Vagina (tissue), 2 donors: ENCODE data around the gene LIF. TPM values are rescaled to one million over a fixed set of nuclear protein-coding genes. Genes with fewer than 3 reads are reported as not detected.
"Not testable (repeated sequence)": the region's sequence is repeated elsewhere in the genome, so short reads cannot be mapped to it uniquely, and the experiment has no call there.

Source experiments
- DNase-seq, 2 donors: peaks; one replicate each; pipeline ENCODE4 v3.0.0-alpha.2; 2017; ENCODE audit errors: extremely low spot score in 2 of 2
- H3K27ac ChIP-seq: fragments of 200-600 bp; sonication (generic); one replicate; pipeline ENCODE4 v1.5.1; 2019
- H3K27me3 ChIP-seq: fragments of 200-600 bp; sonication (generic); one replicate; pipeline ENCODE4 v1.5.1; 2019
- H3K36me3 ChIP-seq, 2 donors: fragments of 200-600 bp; sonication (generic); one replicate each; pipeline ENCODE4 v1.5.1; 2017 to 2019
- H3K4me1 ChIP-seq: fragments of 200-600 bp; sonication (generic); one replicate; pipeline ENCODE4 v1.5.1; 2019
- H3K4me3 ChIP-seq, 2 donors: fragments of 200-600 bp; sonication (generic); 1 replicate in 1 of 2; 2 replicates in 1 of 2; pipeline ENCODE4 v1.5.1; 2016 to 2019
- H3K9me3 ChIP-seq: fragments of 200-600 bp; sonication (generic); one replicate; pipeline ENCODE4 v1.5.1; 2019
- POLR2A ChIP-seq, 2 donors: fragments of 450-650 bp; IDR thresholded peaks; one replicate each; pipeline ENCODE4 v1.6.1; 2017; ENCODE audit warnings: antibody characterized with exemption in 2 of 2, mild to moderate bottlenecking in 2 of 2, moderate library complexity in 2 of 2
- POLR2AphosphoS5 ChIP-seq, 2 donors: sonication (generic); formaldehyde crosslinking; IDR thresholded peaks; one replicate each; pipeline ENCODE4 v1.9.0; 2017; ENCODE audit warnings: antibody characterized with exemption in 2 of 2, mild to moderate bottlenecking in 2 of 2, low read depth in 1 of 2; ENCODE audit not compliant: insufficient read depth in 1 of 2
- intact Hi-C: fragments of 100-400 bp; cut with DNase I; formaldehyde crosslinking; loops from one replicate; pipeline ENCODE4 v1.15.1; 2023
- total RNA-seq: library from RNA; depleted of rRNA; stranded (reverse); fragments of >200 nt; gene quantifications from one replicate; pipeline ENCODE4 v1.2.3, GENCODE V29; 2016
- TF ChIP-seq, protein P1 (sequence below), 3 experiments: fragments of 450-650 bp in 2 of 3; fragments of 200-600 bp in 1 of 3; sonication (generic) in 1 of 3; IDR thresholded peaks; one replicate each; pipeline ENCODE4 v1.5.1; 2017 to 2019; ENCODE audit warnings: antibody characterized with exemption in 3 of 3, mild to moderate bottlenecking in 2 of 3, moderate library complexity in 2 of 3

LIF gene
- total RNA-seq, 1 donor from 2014 or later, result 0.49 TPM

DNA sequence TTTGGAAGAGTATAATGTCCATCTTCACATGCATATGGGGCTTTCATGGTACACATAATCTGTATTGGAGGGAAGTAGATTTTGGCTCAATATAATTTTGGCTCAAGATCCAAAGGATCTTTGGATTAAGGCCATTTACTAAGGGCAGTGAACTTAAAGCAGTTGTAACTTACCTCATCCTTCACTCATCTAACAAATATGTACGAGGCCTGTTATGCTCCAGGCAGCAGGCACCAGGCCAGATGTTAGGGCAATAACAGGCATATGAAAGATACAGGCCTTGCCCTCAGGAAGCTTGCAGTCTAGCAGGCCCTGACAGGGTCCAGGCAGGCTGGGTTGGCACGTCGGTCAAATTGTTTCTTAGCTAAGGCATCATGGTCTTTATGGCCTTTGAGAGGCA is 44.6 kb downstream of the LIF start:
- H3K9me3 ChIP-seq, result no peaks in the 10 kb centered on the region
- peaks cover 74% of the 10 kb centered on the region for H3K4me1 ChIP-seq
- peak overlapping the region; percentile 83 for H3K27ac ChIP-seq
- no peak overlapping the region for H3K4me3 ChIP-seq
- no peaks in the 10 kb centered on the region for H3K36me3 ChIP-seq
- no peaks in the 10 kb centered on the region for H3K27me3 ChIP-seq
- TF ChIP-seq POLR2AphosphoS5 (IDR thresholded peaks at IDR 0.05; ENCODE audit: insufficient read depth in 1 of 2, low read depth in 1 of 2) (no peak), POLR2A (IDR thresholded peaks at IDR 0.05) (no peak)
- TF ChIP-seq, protein P1, sequence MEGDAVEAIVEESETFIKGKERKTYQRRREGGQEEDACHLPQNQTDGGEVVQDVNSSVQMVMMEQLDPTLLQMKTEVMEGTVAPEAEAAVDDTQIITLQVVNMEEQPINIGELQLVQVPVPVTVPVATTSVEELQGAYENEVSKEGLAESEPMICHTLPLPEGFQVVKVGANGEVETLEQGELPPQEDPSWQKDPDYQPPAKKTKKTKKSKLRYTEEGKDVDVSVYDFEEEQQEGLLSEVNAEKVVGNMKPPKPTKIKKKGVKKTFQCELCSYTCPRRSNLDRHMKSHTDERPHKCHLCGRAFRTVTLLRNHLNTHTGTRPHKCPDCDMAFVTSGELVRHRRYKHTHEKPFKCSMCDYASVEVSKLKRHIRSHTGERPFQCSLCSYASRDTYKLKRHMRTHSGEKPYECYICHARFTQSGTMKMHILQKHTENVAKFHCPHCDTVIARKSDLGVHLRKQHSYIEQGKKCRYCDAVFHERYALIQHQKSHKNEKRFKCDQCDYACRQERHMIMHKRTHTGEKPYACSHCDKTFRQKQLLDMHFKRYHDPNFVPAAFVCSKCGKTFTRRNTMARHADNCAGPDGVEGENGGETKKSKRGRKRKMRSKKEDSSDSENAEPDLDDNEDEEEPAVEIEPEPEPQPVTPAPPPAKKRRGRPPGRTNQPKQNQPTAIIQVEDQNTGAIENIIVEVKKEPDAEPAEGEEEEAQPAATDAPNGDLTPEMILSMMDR (IDR thresholded peaks at IDR 0.05), result no peak
- intact Hi-C loops, result no loop called here
- DNase-seq, result no peak

DNA sequence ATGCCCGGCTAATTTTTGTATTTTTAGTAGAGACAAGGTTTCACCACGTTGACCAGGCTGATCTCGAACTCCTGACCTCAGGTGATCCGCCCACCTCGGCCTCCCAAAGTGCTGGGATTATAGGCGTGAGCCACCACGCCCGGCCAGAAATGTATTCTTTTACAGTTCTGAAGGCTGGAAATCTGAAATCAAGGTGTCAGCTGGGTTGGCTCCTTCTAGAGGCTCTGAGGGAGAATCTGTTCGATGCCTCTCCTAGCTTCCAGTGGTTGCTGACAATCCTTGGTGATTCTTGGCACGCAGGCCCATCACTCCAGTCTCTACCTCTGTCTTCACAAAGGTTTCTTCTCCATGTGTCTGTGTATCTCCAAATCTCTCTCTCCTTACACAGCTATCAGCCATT is 45.7 kb downstream of the LIF start:
- H3K27ac ChIP-seq, H3K4me3 ChIP-seq, intact Hi-C loops, DNase-seq, H3K36me3 ChIP-seq, H3K27me3 ChIP-seq, H3K9me3 ChIP-seq: not testable (repeated sequence)
- peaks cover 74% of the 10 kb centered on the region for H3K4me1 ChIP-seq

DNA sequence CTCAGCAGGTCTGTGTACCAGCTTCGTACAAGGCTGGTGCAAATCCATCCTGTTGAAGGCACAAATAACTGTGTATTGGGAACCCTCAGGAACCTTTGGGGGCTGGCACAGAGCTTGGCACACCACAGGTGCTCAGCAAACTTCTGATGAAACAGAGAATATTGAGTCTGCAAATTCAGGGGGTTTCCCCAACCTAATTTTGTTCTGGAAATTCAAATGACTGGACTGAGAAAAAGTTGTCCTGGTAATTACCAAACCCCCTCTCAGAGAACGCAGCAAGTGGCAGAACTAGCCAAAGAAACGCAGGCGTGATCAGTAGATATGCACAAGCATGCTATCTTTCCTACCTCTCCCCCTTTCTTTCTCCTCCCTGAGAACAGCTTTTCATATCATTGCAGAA is 47.6 kb downstream of the LIF start:
- no peaks in the 10 kb centered on the region for H3K27me3 ChIP-seq
- no peak overlapping the region for H3K4me3 ChIP-seq
- no peak for DNase-seq
- peaks cover 63% of the 10 kb centered on the region for H3K4me1 ChIP-seq
- H3K9me3 ChIP-seq, result no peaks in the 10 kb centered on the region
- intact Hi-C loops, result no loop called here
- TF ChIP-seq POLR2A (IDR thresholded peaks at IDR 0.05), result no peak
- TF ChIP-seq, protein P1 (IDR thresholded peaks at IDR 0.05), result no peak
- TF ChIP-seq POLR2AphosphoS5 (IDR thresholded peaks at IDR 0.05; ENCODE audit: insufficient read depth in 1 of 2, low read depth in 1 of 2), result no peak
- H3K27ac ChIP-seq, result no peak overlapping the region
- no peaks in the 10 kb centered on the region for H3K36me3 ChIP-seq

DNA sequence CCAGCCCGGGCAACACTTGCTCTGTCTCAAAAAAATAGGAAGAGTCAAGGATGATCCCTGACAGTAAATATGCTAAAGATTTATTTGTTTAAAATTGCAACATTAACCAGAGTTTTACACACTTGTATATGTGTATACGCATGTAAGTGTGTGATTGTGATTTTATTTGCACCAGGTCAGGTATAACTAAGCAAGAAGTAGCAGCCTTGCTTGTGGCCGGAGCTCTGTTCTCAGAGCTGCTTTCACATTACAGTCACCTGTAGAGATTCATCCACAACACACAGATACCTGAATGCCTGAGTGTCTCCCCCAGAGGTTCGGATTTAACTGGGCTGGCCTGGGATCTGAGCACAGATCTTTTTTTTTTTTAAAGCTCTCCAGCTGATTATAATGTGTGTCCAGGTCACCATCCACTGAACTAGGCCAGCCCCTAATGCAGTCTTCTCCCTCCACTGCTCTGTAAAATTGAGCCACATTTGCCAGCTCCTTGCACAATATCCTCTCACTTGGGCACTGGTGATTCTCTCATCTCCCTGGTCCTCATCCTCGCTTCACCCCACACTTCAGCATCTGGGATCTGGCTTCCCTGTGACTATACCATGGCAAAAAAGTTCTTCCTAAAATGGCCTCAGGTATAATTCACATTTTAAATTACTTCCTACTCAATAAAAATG is 48.3 kb downstream of the LIF start:
- Histone ChIP-seq H3K4me1 (peaks cover 57% of the 10 kb centered on the region), H3K9me3 (no peaks in the 10 kb centered on the region), H3K27ac (peak overlapping the region; percentile 87), H3K4me3 (no peak overlapping the region), H3K36me3 (no peaks in the 10 kb centered on the region), H3K27me3 (no peaks in the 10 kb centered on the region)
- TF ChIP-seq POLR2AphosphoS5 (IDR thresholded peaks at IDR 0.05; ENCODE audit: insufficient read depth in 1 of 2, low read depth in 1 of 2) (no peak), POLR2A (IDR thresholded peaks at IDR 0.05) (no peak)
- TF ChIP-seq, protein P1 (IDR thresholded peaks at IDR 0.05), result no peak
- intact Hi-C loops, result no loop called here
- DNase-seq, result no peak

DNA sequence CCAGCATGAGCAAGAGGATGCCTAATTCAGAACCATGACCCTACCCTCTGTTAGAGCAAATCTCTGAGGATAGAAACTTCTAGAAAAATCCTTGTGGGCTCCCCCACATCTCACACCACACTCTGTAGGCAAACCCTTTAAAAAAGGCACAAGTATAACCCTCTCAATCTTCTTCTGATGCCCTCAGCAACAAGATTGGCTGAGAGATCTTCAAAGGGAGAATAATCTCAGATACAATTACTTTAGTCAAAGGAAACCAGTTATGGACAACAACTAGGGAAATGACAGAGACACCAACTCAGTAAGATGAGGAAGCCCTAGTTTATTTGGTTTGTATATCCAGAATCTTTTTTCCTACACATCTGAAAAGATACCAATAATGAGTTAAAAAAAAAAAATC is 49.2 kb downstream of the LIF start:
- intact Hi-C loops, result no loop called here
- TF ChIP-seq, protein P1 (IDR thresholded peaks at IDR 0.05), result no peak
- TF ChIP-seq POLR2AphosphoS5 (IDR thresholded peaks at IDR 0.05; ENCODE audit: insufficient read depth in 1 of 2, low read depth in 1 of 2) (no peak), POLR2A (IDR thresholded peaks at IDR 0.05) (no peak)
- Histone ChIP-seq H3K4me1 (peaks cover 48% of the 10 kb centered on the region), H3K27ac (peak overlapping the region; percentile 87), H3K36me3 (no peaks in the 10 kb centered on the region), H3K4me3 (no peak overlapping the region), H3K27me3 (no peaks in the 10 kb centered on the region), H3K9me3 (no peaks in the 10 kb centered on the region)
- DNase-seq, result no peak
